ENCODE measurements around the gene INHBB.

The INHBB gene

GRCh38 chr2:120343433-120344105 lies 2.4 kb upstream of the INHBB start:
- POLR2A ChIA-PET = no interaction called here

DNA sequence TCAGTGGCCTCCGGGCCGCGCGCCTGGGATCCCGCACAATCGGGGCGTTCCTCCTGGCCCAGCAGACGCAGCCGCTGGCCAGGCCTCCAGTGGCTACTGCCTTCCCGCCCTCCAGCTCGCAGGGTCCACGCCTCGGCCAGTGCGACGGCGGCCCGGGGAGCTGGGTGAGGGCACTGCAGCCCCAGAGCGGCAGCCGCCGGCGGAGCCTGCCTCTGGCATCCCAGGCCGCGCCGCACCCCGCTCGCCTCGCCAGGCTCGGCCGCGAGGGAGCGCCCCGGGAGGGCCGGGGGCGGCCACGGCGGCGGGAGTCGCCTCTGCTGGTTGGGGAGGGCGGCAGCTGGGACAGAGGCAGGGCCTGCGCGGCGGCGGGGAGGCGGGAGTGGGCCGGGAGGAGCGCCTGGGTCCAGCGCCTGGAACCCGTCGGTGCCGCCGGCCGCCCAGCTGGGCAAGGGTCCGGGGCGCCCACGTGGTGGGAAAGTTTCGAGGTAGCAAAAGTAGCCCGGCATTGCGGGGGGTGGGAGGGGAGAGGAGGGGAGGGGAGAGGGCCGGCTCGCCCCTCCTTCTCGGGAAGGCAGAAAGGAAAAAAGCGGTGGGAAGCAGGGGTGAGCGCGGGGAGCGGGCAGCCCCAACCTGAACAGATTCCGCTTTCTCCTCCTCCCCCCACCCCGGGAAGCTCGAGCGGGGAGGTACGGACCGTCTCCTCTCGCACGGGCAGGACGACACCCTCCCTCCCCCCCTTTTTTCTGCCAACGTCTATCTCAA lies 1.5 kb upstream of the INHBB start:
- no peak for DNase-seq (ENCODE audit: extremely low spot score)
- ChIA-PET POLR2A (no interaction called here), CTCF (interaction anchor here (1.4 to 1.6 kb wide), 3 partner anchors 8 to 339 kb away, joined by 3 to 4 read pairs (median 4); no protein-coding TSS in a partner anchor)
- TF ChIP-seq CTCF (IDR thresholded peaks at IDR 0.05; ENCODE audit: control extremely low read depth, extremely low read depth, low read depth, missing control alignments) = no peak

More at GRCh38 chr2:120343433-120344105, 2.4 kb upstream of the INHBB start:
- TF ChIP-seq CTCF (IDR thresholded peaks at IDR 0.05; ENCODE audit: control extremely low read depth, extremely low read depth, low read depth, missing control alignments) = peak; percentile 64
- peak; percentile 77 for DNase-seq (ENCODE audit: extremely low spot score)
- CTCF ChIA-PET = interaction anchor here (0.6 to 1.9 kb wide), 10 partner anchors 9 to 553 kb away, joined by 3 to 9 read pairs (median 3); no protein-coding TSS in a partner anchor

DNA sequence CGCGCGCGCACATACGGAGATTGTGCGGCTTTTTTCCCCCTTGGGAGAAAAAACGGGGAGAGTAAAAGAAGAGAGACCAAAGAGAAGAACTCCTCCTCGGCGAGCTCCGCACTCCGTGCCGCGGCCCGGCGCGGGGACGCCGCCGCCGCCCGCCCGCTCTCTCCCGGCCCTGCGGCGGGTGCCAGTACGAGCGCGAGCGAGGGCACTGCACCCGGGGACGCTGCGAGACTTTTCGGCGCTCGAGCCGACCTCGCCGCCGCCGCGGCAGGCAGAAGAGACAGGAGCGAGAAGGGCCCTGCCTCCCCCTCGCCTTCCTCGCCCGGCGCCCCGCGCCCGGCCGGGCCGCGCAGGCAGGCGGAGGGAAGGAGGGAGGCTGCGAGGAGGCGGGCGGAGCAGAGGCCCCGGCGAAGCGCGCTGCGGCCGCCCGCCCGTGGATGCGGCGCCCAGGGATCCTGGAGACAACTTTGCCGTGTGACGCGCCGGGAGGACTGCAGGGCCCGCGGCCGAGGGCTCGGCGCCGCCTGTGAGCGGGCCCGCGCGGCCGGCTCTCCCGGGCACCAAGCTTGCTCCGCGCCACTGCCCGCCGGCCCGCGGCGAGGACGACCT lies 857 bp upstream of the INHBB start:
- no peak for TF ChIP-seq CTCF (IDR thresholded peaks at IDR 0.05; ENCODE audit: control extremely low read depth, extremely low read depth, low read depth, missing control alignments)
- no peak for DNase-seq (ENCODE audit: extremely low spot score)
- ChIA-PET POLR2A (no interaction called here), CTCF (interaction anchor here (1.4 to 1.5 kb wide), 2 partner anchors 32 to 338 kb away, joined by 3 to 4 read pairs; no protein-coding TSS in a partner anchor)

DNA sequence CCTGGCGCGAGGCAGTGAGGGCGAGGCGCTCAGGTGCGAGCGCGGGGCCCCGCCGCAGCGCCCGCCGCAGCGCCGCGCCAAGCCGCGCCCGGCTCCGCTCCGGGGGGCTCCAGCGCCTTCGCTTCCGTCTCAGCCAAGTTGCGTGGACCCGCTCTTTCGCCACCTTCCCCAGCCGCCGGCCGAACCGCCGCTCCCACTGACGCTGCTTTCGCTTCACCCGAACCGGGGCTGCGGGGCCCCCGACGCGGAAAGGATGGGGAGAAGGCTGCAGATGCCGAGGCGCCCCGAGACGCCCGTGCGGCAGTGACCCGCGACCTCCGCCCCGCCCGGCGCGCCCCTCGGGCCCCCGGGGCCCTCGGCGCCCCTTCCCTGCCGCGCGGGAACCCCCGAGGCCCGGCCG lies 328 bp upstream of the INHBB start:
- DNase-seq (ENCODE audit: extremely low spot score) = no peak

GRCh38 chr2:120346667-120347358 lies 877 bp downstream of the INHBB start:
- ChIA-PET POLR2A (no interaction called here), CTCF (interaction anchor here (2.7 kb wide), 1 partner anchor 34 kb away, joined by 7 read pairs; no protein-coding TSS in a partner anchor)
- TF ChIP-seq CTCF (IDR thresholded peaks at IDR 0.05; ENCODE audit: control extremely low read depth, extremely low read depth, low read depth, missing control alignments) = no peak
- DNase-seq (ENCODE audit: extremely low spot score) = no peak

More for the DNA sequence above, 328 bp upstream of the INHBB start:
- CTCF ChIA-PET = no interaction called here
- TF ChIP-seq CTCF (IDR thresholded peaks at IDR 0.05; ENCODE audit: control extremely low read depth, extremely low read depth, low read depth, missing control alignments) = no peak
- POLR2A ChIA-PET = no interaction called here

All from GM10248 (cell line).